HG03039 (cell line): ENCODE results near the gene SGPP1.
"Not testable (repeated sequence)": the region's sequence is repeated elsewhere in the genome, so short reads cannot be mapped to it uniquely, and the experiment has no call there.

Experiments used
- ATAC-seq: cut with Tn5 transposase; IDR thresholded peaks from one replicate; pipeline ENCODE4 v1.9.1; 2021; ENCODE audit warnings: mild to moderate bottlenecking, moderate library complexity; ENCODE audit not compliant: unreplicated experiment

SGPP1 gene

GRCh38 chr14:63727736-63728728 lies at the start of gene SGPP1:
SGPP1 (minus strand) TSS chr14:63728065; CDS start chr14:63727944, 121 bp downstream.
- peak; percentile 82 for ATAC-seq

- ATAC-seq, result no peak
Observed at GRCh38 chr14:63777024-63777423, 49.2 kb upstream of the SGPP1 start.

- no peak for ATAC-seq
Observed at GRCh38 chr14:63773504-63773903, 45.6 kb upstream of the SGPP1 start.

GRCh38 chr14:63770187-63770807 lies 42.4 kb upstream of the SGPP1 start:
- no peak for ATAC-seq

- no peak for ATAC-seq
Observed at GRCh38 chr14:63766611-63767010, 38.7 kb upstream of the SGPP1 start.

GRCh38 chr14:63764620-63765139 lies 36.8 kb upstream of the SGPP1 start:
- ATAC-seq, result no peak

- no peak for ATAC-seq
Observed at GRCh38 chr14:63764103-63764502, 36.2 kb upstream of the SGPP1 start.

- ATAC-seq, result no peak
Observed at GRCh38 chr14:63761351-63762117, 33.7 kb upstream of the SGPP1 start.

- no peak for ATAC-seq
Observed at GRCh38 chr14:63760014-63760413, 32.1 kb upstream of the SGPP1 start.

GRCh38 chr14:63759456-63759855 lies 31.6 kb upstream of the SGPP1 start:
- no peak for ATAC-seq

GRCh38 chr14:63757211-63757610 lies 29.3 kb upstream of the SGPP1 start:
- no peak for ATAC-seq

GRCh38 chr14:63752449-63753169 lies 24.7 kb upstream of the SGPP1 start:
- no peak for ATAC-seq

GRCh38 chr14:63751076-63751475 lies 23.2 kb upstream of the SGPP1 start:
- ATAC-seq, result not testable (repeated sequence)

GRCh38 chr14:63747846-63748245 lies 20.0 kb upstream of the SGPP1 start:
- no peak for ATAC-seq

GRCh38 chr14:63745858-63746425 lies 18.1 kb upstream of the SGPP1 start:
- peak; percentile 58 for ATAC-seq

- ATAC-seq, result no peak
Observed at GRCh38 chr14:63745272-63745671, 17.4 kb upstream of the SGPP1 start.

GRCh38 chr14:63737582-63738006 lies 9.7 kb upstream of the SGPP1 start:
- ATAC-seq, result peak; percentile 70

GRCh38 chr14:63735720-63736119 lies 7.9 kb upstream of the SGPP1 start:
- no peak for ATAC-seq

- no peak for ATAC-seq
Observed at GRCh38 chr14:63730659-63731058, 2.8 kb upstream of the SGPP1 start.

GRCh38 chr14:63727231-63727735 lies 582 bp downstream of the SGPP1 start:
- peak; percentile 37 for ATAC-seq
